HL-60 (cell line): ENCODE results near the gene WEE2.

Source experiments
- GABPA ChIP-seq: IDR thresholded peaks from 2 replicates; pipeline ENCODE4 v1.6.1; 2012; ENCODE audit warnings: low read depth
- POLR2AphosphoS5 ChIP-seq: IDR thresholded peaks from 2 replicates; pipeline ENCODE4 v1.6.1; 2012; ENCODE audit warnings: low read depth
- SPI1 ChIP-seq: IDR thresholded peaks from 2 replicates; pipeline ENCODE4 v1.6.1; 2012; ENCODE audit warnings: low read depth, mild to moderate bottlenecking, borderline replicate concordance
- TF ChIP-seq, protein P1 (sequence below): IDR thresholded peaks from one replicate; pipeline ENCODE4 v1.5.1; 2011; ENCODE audit warnings: low read length, control low read depth, inconsistent platforms; ENCODE audit not compliant: insufficient read depth
- TF ChIP-seq, protein P2 (sequence below): IDR thresholded peaks from 2 replicates; pipeline ENCODE4 v1.6.1; 2012; ENCODE audit warnings: low read depth; ENCODE audit not compliant: insufficient replicate concordance

DNA sequence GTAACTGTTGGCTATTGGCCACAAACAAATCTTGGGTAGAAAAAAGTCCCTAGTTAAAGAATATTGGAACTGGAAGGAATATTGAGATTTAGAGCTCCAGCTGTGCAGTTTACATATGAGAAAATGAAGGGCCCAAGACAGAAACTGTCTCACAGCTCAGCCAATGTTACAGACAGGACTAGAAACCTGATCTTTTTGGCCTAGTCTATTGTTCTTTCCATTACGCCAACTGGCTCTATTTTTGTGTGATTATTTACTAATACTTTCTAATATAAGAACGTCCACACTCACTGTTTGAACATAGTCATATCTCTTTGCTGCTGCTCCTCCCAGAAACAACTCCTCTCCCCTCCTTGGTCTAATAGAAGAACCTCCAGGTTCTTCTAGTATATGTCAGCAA lies 1.2 kb downstream of the WEE2 start:
- TF ChIP-seq, protein P1, sequence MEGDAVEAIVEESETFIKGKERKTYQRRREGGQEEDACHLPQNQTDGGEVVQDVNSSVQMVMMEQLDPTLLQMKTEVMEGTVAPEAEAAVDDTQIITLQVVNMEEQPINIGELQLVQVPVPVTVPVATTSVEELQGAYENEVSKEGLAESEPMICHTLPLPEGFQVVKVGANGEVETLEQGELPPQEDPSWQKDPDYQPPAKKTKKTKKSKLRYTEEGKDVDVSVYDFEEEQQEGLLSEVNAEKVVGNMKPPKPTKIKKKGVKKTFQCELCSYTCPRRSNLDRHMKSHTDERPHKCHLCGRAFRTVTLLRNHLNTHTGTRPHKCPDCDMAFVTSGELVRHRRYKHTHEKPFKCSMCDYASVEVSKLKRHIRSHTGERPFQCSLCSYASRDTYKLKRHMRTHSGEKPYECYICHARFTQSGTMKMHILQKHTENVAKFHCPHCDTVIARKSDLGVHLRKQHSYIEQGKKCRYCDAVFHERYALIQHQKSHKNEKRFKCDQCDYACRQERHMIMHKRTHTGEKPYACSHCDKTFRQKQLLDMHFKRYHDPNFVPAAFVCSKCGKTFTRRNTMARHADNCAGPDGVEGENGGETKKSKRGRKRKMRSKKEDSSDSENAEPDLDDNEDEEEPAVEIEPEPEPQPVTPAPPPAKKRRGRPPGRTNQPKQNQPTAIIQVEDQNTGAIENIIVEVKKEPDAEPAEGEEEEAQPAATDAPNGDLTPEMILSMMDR, result no peak
- TF ChIP-seq POLR2AphosphoS5 (no peak), GABPA (no peak), SPI1 (no peak)
- TF ChIP-seq, protein P2, sequence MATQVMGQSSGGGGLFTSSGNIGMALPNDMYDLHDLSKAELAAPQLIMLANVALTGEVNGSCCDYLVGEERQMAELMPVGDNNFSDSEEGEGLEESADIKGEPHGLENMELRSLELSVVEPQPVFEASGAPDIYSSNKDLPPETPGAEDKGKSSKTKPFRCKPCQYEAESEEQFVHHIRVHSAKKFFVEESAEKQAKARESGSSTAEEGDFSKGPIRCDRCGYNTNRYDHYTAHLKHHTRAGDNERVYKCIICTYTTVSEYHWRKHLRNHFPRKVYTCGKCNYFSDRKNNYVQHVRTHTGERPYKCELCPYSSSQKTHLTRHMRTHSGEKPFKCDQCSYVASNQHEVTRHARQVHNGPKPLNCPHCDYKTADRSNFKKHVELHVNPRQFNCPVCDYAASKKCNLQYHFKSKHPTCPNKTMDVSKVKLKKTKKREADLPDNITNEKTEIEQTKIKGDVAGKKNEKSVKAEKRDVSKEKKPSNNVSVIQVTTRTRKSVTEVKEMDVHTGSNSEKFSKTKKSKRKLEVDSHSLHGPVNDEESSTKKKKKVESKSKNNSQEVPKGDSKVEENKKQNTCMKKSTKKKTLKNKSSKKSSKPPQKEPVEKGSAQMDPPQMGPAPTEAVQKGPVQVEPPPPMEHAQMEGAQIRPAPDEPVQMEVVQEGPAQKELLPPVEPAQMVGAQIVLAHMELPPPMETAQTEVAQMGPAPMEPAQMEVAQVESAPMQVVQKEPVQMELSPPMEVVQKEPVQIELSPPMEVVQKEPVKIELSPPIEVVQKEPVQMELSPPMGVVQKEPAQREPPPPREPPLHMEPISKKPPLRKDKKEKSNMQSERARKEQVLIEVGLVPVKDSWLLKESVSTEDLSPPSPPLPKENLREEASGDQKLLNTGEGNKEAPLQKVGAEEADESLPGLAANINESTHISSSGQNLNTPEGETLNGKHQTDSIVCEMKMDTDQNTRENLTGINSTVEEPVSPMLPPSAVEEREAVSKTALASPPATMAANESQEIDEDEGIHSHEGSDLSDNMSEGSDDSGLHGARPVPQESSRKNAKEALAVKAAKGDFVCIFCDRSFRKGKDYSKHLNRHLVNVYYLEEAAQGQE, result no peak
